GM18907 (cell line): Measurements from ENCODE around the gene EFHC2.

Experiments
- ATAC-seq: cut with Tn5 transposase; IDR thresholded peaks from one replicate; pipeline ENCODE4 v1.9.1; 2021; ENCODE audit warnings: mild to moderate bottlenecking, moderate library complexity; ENCODE audit not compliant: unreplicated experiment

The EFHC2 gene

DNA sequence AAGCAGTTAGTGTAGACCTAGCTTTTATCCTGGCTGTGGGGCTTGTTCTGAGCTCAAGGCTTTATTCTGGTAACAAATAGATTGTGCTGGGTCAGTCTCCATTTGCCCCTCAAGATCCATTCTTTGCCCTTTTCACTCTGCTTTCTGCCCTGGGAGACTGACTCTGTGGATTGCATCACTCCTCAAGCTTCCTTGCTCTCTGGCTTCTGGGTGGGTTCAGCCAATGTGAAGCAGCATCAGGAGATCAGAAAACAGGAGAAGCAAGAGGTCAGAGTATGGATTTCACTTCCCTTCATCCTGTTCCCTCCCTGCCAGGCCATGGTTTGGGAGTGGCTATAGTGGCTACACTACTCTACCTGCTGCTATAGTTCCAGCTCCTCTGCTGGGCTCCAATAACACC, 186.2 kb downstream of the EFHC2 start:
- ATAC-seq, result no peak

DNA sequence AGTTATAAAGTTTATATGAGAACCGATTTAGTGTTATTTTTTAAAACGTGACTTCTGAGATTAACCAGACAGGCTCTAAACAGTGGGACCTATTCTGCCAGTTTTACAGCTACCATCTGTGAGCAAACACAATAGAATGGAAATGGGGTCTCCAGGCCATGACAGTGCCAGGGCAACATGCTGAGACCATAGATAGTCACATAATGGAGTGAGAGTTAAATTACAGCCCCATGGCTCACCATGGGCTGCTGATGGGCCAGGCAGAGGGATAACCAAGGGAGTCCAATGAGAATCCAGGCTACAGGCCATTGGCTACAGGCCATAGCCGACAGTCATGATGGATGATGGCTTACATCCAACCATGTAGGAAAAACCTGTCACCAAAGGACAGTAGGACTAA, 186.7 kb downstream of the EFHC2 start:
- no peak for ATAC-seq

DNA sequence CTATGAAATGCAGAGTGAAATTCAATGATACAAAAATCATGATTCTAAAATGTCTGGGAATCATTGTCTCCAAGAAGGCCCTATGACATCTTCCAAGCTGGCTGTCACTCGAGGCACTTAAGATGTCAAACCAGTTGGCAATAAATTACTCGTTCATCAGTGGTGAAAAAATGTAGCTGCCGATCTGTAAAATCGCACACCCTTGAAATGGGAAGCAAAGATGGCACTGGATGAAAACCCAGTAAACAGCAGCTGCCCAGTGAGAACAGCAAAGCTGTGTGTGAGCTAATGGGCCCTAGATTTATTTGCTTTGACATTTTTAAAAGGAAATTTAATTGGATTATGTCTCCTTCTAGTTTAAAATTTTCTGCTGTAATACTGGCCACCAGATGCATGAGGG, 188.3 kb downstream of the EFHC2 start:
- no peak for ATAC-seq

DNA sequence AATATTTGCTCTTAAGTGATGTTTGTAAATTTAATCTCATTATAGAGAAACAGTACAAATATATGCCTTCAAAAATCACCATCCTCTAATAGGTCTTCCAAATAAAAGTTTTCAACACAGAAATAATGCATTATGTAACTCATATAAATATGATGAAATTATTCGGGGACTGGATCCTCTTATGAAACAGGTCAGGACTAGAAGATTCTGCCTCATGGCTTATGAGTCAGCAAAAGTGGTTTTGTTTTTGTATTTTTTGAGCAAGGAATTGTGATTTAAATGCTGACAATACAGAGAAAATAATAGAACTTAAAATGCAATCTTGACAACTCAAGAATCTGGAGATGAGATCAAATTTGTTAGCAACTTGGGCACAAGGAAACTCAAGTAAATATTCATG, 190.6 kb downstream of the EFHC2 start:
- ATAC-seq, result no peak

DNA sequence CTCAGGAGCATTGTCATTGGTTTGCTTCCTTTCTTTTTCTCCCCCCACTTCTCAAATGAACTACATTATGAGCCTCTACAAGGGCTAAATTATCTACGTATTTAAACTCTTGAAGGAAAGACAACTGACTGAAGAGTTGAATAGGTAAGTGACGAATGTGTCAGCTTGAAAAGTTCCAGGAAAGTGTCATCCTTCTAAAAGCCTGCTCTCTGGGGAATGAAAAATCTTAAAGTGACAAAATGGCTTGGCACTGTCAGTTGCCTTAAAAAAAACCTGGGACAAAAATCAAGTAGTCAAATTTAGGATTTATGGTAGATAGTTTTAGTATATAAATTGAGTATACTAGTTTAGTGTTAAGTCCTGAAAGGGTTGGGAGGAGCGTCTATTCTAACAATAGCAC, 196.3 kb downstream of the EFHC2 start:
- no peak for ATAC-seq

DNA sequence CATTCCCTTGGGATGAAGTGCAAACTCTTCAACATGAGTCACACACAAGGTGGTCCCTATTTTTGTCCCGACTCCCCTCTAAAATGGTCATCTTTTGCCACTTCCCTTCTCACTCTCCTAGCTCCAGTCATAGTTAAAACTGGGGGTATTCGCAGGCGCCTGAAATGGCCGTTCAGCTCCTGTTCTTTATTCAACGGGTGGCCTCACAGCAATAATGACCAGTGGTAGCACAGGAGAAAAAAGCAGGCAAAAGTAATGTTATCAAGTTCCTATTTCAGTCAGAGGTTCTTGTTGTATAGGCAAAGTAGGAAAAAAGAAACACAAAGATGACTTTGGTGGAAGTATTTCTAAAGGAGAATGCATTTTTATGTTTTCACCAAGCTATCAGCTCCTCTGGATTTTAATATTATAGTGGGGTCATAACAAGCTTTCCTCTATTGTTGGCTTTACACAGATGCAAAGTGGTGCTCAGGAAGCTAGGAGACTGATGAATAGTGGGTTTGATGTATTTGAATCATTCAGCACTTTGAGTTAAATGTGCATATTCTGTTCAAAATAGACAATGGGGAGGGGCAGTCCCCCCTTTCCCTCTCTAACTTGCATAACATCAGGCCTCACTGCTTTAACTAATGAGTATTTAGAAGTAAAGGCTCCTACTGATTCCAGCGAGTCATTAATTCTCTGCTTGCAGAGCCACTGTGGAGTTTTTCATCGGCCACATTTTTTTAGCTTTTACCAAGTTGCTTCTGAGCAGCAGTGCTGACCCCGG, 199.1 kb downstream of the EFHC2 start:
- ATAC-seq, result no peak

DNA sequence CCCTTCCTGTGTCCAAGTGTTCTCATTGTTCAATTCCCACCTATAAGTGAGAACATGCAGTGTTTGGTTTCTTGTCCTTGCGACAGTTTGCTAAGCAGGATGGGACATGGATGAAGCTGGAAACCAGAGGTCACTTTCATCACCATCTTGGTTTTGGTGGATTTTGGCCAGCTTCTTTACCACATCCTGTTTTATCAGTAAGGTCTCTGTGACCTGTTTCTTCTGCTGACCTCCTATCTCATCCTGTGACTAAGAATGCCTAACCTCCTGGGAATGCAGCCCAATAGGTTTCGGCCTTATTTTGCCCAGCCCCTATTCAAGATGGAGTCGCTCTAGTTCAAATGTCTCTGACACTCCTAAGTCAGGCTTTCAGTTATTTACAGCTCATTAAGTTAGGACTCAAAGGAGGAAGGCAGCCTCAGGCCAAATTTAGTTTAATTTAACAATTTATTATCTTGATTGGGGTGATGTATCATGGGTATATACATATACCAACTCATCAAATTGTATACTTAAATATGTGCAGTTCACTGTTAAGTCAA, 200.3 kb downstream of the EFHC2 start:
- ATAC-seq, result no peak

DNA sequence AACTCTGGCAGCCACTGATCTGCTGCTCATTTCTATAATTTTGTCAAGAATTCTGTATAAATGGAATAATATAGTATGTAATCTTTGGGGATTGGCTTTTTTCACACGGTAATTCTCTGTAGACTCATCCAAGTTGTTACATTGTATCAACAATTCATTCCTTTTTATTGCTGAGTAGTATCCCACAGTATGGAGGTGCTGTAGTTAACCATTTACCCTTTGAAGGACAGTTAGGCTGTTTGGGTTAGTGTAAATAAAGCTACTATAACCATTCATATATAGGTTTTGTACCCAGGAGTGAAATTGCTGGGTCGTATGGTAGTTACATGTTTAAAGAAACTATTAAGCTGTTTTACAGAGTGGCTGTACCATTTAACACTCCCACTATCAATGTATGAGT, 213.3 kb downstream of the EFHC2 start:
- no peak for ATAC-seq

DNA sequence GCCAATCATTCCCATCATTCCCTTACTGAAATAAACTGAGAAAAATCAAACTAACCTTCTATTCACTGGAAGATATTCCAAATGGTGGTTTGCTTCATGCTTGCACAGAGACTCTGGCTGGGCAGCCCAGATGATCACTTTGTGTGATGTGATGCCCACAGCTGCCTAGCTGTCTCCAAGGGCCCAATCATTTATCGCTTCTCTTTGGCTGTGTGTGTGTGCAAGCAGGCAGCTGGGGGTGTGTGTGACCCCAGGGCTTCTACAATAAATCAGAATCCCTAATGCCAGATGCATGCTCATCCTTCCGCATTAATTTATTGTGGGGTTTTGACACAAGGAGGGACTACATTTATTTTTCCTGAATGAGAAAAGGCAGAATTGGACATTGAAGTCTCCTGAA, 230.1 kb downstream of the EFHC2 start:
- ATAC-seq, result no peak

DNA sequence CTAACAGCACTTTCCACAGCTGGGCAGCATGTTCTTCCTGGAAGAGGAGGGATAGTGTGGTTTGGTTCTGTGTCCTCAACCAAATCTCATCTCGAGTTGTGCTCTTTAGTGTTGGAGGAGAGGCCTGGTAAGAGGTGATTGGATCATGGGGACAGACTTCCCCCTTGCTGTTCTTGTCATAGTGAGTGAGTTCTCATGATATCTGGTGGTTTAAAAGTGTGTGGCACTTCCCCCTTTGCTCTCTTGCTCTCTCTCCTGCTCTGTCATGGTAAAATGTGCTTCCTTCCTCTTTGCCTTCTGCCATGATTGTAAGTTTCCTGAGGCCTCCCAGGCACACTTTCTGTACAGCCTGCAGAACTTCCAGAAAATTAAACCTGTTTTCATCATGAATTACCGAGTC, 236.6 kb downstream of the EFHC2 start:
- no peak for ATAC-seq

DNA sequence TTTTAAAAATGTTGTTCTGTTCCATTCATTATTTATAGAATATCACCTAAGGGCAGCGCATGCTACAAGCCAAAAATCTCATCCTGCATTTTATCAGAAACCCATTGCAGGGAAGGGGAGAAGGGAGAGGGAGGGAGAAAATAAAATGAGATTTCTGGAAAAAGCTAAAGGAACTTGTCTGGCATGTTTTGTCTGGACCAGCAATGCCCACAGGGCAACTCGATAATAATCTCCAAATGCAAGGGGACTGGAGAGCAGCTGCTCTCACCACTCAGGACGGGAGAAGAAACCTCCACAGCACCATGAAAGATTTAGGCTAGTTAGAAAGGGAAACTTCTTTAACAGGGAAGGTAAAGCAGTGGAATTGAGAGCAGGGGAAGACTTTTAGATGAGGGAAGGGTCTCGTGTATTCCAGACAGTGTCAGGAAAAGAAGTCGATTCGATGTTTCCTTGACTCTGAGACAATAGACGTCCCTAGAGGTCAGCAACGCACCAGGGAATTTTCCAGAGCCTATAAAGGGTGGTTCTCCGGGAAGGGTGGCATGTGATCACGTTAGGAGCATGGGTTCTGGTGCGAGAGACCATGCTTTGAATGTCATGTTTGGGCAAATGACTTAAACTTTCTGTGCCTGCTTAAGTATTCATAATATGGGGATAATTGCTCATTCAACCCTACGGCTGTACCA, 238.1 kb downstream of the EFHC2 start:
- ATAC-seq, result no peak

DNA sequence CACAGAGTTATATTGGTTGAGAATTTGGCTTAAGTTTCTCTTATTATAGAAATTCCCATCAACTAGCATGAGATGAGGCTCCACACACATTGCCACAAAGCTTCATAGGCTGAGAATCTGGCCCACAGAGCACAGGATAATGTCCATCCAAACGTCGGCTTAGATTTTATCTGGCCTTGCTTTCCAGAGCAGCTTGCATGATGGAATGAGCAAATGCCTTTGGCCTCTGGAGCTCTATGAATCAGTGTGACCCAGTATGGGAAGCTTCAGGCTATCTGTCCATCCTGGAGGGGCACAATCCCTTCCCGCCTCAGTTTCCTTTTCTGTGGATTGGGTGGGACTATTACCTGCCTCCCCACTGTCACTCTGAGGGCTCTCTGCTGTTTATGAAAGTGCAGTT, 238.8 kb downstream of the EFHC2 start:
- ATAC-seq, result no peak

DNA sequence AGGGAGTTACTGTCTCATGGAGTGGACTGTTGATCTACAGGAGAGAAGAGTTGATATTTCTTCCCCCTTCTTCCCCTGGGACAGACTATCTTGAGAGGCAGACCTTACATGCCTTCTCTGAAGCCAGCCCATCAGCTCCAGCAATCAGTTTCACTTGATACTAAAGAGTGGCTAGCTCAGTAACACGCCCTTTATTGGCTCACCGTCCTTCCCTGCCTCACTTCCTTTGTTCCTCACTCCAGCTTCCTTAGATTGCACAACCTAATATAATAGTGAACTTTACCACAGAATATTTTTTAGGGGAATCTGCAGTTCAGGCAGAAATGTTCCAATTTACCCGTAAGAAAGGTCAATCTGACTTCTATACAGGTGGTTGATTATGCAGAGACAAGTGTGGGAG, 242.2 kb downstream of the EFHC2 start:
- ATAC-seq, result no peak

DNA sequence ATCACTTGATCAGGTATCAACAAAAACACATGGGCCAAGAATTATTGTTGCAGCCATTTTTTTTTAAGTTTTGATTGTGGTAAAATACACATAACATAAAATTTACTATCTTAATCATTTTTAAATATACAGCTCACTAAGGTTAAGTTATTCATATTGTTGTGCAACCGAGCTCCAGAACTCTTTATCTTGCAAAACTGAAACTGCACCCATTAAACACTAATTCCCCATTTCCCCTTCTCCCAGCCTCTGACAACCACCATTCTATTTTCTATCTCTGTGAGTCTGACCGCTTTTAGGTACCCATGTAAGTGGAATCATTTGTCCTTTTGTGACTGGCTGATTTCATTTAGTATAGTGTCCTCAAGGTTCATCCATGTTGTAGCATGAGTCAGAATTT, 244.1 kb downstream of the EFHC2 start:
- no peak for ATAC-seq
